ENCODE results near the gene CLNS1A.

Gene CLNS1A

GRCh38 chr11:77590194-77590782, 47.3 kb downstream of the CLNS1A start:
- TF ChIP-seq GATA3 (IDR thresholded peaks at IDR 0.05; ENCODE audit: low read depth, low read length): no peak
- no peak for TF ChIP-seq GATA2 (IDR thresholded peaks at IDR 0.05; ENCODE audit: low read depth, low read length)

DNA sequence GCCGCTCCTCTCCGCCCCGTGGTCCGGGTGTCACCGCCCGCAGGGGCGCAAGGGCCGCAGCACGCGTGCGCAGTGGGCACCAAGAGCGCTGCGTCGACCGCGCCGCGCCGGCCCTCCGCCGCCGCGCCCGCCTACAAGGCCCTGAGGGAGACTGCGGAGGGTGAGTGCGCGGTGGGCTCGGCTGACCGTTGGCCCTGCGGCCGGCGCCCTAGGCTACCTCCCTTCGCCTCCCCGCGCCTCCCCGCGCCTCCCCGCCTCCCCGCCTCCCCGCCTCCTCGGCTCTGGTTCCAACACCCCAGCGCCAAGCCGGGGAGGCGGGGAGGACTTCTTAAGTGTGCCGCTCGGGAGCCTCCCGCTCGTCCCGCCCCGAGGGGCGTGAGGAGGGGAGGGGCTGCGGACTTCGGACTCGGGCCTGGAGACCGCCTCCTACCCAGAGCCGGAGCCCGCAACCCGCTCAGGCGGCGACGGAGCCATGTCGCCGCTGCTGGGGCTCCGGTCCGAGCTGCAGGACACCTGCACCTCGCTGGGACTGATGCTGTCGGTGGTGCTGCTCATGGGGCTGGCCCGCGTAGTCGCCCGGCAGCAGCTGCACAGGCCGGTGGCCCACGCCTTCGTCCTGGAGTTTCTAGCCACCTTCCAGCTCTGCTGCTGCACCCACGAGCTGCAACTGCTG, 47.9 kb downstream of the CLNS1A start, which contains the start of gene AQP11:
Gene AQP11 (plus strand): TSS at position 433 of the 673 bp plus-strand sequence. CDS start 40 bp downstream, at position 473.
- no peak for TF ChIP-seq GATA2 (IDR thresholded peaks at IDR 0.05; ENCODE audit: low read depth, low read length)
- no peak for TF ChIP-seq GATA3 (IDR thresholded peaks at IDR 0.05; ENCODE audit: low read depth, low read length)

DNA sequence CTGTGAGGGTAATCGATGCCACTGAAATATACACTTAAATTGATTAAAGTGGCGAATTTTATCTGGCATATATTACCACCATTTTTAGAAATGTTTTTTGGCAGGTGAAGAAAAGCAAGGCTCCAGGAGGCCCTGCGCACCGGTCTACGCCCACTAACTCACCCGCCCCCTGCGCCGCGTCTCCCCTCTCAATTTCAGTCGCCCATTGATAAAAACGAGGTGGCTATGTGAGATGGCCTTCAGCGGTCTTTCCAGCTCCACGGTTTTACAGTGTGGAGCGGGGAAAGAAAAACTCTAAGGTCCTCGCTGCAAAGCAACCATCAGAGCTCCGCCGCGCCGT, 48.4 kb downstream of the CLNS1A start:
- TF ChIP-seq GATA3 (IDR thresholded peaks at IDR 0.05; ENCODE audit: low read depth, low read length) (no peak), GATA2 (IDR thresholded peaks at IDR 0.05; ENCODE audit: low read depth, low read length) (no peak)

DNA sequence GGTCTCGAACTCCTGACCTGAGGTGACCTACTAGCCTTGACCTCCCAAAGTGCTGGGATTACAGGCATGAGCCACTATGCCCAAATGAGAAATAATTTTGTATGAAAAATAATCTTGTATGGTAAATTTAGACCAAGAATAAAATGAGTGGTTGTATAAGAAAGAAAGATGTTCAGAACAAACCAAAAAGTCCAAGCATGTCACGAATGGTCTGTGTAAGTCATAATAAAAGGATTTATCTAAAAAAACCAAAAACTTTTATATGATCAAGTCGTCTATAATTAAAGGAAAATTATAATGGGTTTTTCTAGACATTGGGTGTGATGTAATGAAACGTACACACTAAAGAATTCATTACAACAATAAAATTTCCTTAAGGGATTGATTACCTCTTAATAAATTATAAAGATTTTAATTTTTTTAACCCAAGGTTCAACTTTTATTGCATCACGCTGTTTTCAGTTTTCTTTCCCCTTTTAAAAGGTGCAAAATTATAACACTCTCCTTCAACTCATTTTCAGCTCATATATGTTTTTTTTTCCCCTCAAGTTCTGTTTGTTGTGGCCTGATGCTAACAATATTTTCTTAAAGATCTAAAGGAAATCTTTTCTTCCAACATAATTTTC, 56.8 kb downstream of the CLNS1A start:
- TF ChIP-seq GATA2 (IDR thresholded peaks at IDR 0.05; ENCODE audit: low read depth, low read length) (no peak), GATA3 (IDR thresholded peaks at IDR 0.05; ENCODE audit: low read depth, low read length) (no peak)

GRCh38 chr11:77569676-77570070, 67.9 kb downstream of the CLNS1A start:
- TF ChIP-seq GATA2 (IDR thresholded peaks at IDR 0.05; ENCODE audit: low read depth, low read length) (no peak), GATA3 (IDR thresholded peaks at IDR 0.05; ENCODE audit: low read depth, low read length) (no peak)

GRCh38 chr11:77568916-77569675, 68.5 kb downstream of the CLNS1A start:
- TF ChIP-seq GATA3 (IDR thresholded peaks at IDR 0.05; ENCODE audit: low read depth, low read length) (no peak), GATA2 (IDR thresholded peaks at IDR 0.05; ENCODE audit: low read depth, low read length) (no peak)

- TF ChIP-seq GATA2 (IDR thresholded peaks at IDR 0.05; ENCODE audit: low read depth, low read length): no peak
- TF ChIP-seq GATA3 (IDR thresholded peaks at IDR 0.05; ENCODE audit: low read depth, low read length): no peak
Measured at GRCh38 chr11:77568306-77568705, 69.3 kb downstream of the CLNS1A start.
